HG03039 (cell line): Measurements from ENCODE around the gene CDPF1.
"Not testable (repeated sequence)": the region's sequence is repeated elsewhere in the genome, so short reads cannot be mapped to it uniquely, and the experiment has no call there.

Experiments
- ATAC-seq: cut with Tn5 transposase; IDR thresholded peaks from one replicate; pipeline ENCODE4 v1.9.1; 2021; ENCODE audit warnings: mild to moderate bottlenecking, moderate library complexity; ENCODE audit not compliant: unreplicated experiment

CDPF1 gene

GRCh38 chr22:46226577-46226976 lies 23.5 kb downstream of the CDPF1 start:
- ATAC-seq = no peak

DNA sequence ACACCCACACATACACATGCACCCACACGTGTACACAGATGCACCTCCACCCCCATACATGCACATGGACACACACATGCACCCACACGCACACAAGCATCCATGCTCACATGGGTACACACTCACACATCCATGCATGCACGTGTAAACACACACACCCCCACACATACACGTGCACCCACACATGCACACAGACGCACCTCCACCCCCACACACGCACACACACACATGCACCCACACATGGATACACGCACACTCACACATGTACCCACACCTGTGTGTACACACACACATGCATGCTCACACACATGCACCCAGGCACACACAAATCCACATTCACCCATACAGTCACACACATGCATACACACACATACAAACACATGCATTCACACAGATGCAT lies 24.5 kb downstream of the CDPF1 start:
- no peak for ATAC-seq

DNA sequence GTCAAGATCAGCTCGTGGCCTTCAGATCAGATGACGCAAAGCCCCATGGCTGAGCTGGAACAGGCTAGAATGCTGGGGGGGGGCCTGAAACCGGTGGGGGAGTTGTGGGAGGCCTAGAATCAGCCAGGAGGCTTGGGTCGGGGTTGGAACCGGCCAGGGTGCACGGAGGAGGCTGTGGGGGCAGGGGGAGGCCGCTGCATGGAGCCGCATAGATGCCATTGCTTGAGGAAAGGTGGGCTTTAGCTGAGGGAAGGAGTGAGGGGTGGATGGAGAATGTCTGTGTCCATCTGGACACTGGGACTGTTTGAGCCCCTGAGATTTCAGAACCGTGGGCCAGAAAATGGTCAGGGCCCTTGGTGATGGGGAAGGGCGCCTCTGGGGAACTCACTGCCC lies 25.2 kb downstream of the CDPF1 start:
- ATAC-seq = no peak

- no peak for ATAC-seq
Observed at GRCh38 chr22:46224044-46224897, 25.8 kb downstream of the CDPF1 start.

GRCh38 chr22:46220921-46221320 lies 29.2 kb downstream of the CDPF1 start:
- no peak for ATAC-seq

DNA sequence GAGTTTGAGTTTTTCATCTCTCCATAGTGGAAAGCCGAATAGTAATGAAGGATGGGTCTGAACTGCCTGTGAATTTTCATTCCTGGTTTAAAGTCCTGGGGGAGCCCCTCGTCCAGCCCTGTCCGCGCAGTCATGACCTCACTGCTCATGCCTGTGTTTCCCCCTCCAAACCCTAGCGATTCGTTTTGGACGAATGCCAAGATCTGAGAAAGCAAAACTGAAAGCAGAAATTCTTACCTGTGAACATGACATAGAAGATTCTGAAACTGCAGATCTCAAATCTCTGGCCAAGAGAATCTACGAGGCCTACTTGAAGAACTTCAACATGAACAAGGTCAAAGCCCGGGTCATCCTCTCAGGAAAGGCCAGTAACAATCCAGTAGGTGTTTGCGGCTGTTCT lies 30.5 kb downstream of the CDPF1 start:
- ATAC-seq = no peak

- ATAC-seq = no peak
Observed at GRCh38 chr22:46214616-46215015, 35.5 kb downstream of the CDPF1 start.

- no peak for ATAC-seq
Observed at GRCh38 chr22:46214149-46214548, 35.9 kb downstream of the CDPF1 start.

GRCh38 chr22:46213052-46213451 lies 37.0 kb downstream of the CDPF1 start:
- no peak for ATAC-seq

- ATAC-seq = no peak
Observed at GRCh38 chr22:46212195-46212594, 37.9 kb downstream of the CDPF1 start.

GRCh38 chr22:46209262-46209661 lies 40.8 kb downstream of the CDPF1 start:
- ATAC-seq = no peak

DNA sequence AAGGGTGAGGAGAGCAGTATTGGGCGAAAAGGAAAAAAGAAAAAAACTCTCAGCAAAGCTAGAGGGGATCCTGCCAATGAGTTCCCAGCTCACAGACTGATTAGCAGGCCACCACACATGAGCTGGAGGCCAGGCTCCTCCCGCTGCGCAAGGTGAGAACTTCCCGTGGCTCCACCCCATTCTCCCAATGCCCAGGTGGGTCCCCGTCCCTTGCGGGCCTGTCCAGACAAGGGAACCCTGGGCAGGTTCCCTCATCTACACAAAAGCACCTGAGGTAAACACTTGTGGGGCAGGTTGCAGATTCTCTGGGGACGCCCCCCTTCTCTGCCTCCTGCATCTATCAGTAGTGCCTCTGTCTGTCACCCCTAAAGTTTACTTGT lies 46.5 kb downstream of the CDPF1 start:
- ATAC-seq = no peak

GRCh38 chr22:46202897-46203600 lies 47.0 kb downstream of the CDPF1 start:
- ATAC-seq = no peak

DNA sequence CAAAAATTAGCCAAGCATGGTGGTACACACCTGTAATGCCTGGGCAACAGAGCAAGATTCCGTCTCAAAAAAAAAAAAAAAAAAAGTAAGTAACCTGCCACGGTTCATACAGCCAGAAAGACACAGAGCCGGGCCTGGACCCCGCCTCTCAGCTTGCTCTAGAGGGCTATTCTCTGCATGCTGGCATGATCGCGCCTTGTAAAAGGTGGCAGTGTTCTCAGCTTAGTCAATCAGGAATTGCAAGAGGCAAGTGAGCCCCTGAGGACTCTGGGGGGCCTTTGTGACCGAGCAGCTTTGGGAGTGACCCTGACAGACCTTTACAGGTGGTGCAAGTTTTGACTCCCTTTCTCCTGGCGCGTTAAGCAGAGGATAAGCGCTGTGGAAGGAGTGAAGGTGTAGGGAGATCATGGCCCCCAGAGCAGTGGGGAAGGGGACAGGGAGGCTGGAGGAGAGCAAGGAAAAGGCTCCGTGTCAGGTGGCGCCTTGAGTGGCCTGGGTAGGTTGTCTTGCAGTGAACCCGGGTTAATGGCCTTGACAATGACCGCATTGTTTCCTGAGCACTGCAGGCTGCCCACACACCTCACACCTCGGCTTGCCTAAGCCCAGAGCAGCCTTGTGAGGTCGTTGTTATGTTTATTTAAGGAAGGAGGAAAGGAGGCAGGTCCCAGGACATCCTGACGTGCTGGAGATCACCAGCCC lies 48.9 kb downstream of the CDPF1 start:
- ATAC-seq = no peak

GRCh38 chr22:46198806-46199205 lies 51.3 kb downstream of the CDPF1 start:
- ATAC-seq = not testable (repeated sequence)

DNA sequence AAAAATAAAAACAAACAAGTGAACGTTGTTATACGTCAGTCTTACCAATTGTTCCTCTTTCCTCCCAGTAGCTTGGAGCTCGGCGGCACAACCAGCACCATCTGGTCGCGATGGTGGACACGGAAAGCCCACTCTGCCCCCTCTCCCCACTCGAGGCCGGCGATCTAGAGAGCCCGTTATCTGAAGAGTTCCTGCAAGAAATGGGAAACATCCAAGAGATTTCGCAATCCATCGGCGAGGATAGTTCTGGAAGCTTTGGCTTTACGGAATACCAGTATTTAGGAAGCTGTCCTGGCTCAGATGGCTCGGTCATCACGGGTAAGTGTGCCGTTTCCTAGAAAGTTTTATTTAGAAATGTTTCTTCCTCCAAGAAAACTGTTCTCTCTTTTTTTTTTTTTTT lies 51.8 kb downstream of the CDPF1 start:
- no peak for ATAC-seq

DNA sequence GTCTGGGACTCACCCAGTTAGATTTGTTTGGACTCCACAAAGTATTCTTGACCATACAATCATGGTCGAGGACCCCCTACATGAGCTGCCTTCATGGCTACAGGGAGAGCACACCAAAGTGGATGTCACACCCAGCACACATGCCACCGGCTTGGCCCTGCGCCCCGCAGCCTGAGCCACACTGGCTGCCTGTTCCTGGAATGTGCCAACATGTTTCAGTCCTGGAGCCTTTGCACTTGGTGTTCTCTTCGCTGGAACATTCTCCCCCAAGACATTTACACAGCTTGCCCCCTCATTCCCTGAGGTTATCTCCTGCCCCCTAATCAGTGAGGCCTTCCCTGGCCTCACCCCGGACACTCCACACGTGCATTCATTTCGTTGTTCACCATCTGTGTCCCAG lies 53.8 kb downstream of the CDPF1 start:
- no peak for ATAC-seq

DNA sequence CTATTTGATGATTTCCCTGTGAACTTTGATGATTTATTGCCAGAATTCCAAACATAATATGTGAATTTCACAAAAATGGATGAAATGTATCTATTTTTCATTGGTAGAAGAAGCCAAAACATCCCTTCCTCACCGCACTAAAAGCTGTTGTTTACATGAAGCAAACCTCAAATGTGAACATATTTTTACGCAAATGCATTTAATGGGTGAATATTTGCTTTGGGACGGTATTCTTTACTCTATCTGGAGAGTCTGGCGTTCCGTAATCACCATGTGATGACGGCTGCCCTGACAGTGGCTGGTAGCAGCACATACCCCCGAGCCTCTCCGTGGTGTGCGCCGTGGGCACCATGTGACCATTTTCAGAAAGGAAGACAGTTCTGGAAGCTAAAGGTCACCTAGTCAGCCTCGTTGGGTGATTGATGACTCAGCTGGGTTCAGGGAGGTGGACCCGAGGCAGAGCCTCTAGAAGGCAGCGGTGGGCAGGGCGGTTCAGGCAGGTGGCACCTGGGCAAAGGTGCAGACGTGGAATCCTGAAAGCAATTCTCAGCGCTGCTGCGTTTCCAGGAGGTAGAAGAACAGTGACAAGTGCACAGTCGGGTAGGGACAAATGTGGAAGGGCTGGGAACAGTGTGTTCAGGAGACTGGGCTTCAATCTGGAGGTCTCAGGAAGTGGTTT lies 54.5 kb downstream of the CDPF1 start:
- no peak for ATAC-seq
